Right atrium auricular region (tissue), 2 donors: ENCODE results near the gene JARID2. TPM values are rescaled to one million over a fixed set of nuclear protein-coding genes. Genes with fewer than 3 reads are reported as not detected.

Experiments
- DNase-seq: peaks from one replicate; pipeline ENCODE4 v3.0.0-alpha.2; 2019; ENCODE audit warnings: low spot score
- H3K27ac ChIP-seq, 2 donors: fragments of 200-600 bp; sonication (generic); 1 replicate in 1 of 2; 2 replicates in 1 of 2; pipeline ENCODE4 v1.5.1; 2016 to 2019
- H3K27me3 ChIP-seq, 2 donors: fragments of 200-600 bp; sonication (generic); one replicate each; pipeline versions ENCODE4 v1.5.1 to v1.6.0; 2017 to 2019
- H3K36me3 ChIP-seq: fragments of 200-600 bp; sonication (generic); one replicate; pipeline ENCODE4 v1.5.1; 2016
- H3K4me1 ChIP-seq, 2 donors: fragments of 200-600 bp; sonication (generic); one replicate each; pipeline versions ENCODE4 v1.5.1 to v1.6.0; 2017 to 2019
- H3K4me3 ChIP-seq, 2 donors: fragments of 200-600 bp; sonication (generic); 1 replicate in 1 of 2; 2 replicates in 1 of 2; pipeline ENCODE4 v1.5.1; 2017 to 2019; ENCODE audit warnings: mild to moderate bottlenecking in 1 of 2, moderate library complexity in 1 of 2
- H3K9me3 ChIP-seq, 2 donors: fragments of 200-600 bp; sonication (generic); one replicate each; pipeline ENCODE4 v1.5.1; 2019
- total RNA-seq, 2 donors: library from RNA; depleted of rRNA; stranded (reverse); fragments of >200 nt; gene quantifications; one replicate each; pipeline ENCODE4 v1.1.0, GENCODE V29; 2016
- TF ChIP-seq, protein P1 (sequence below), 2 donors: fragments of 200-600 bp; sonication (generic); IDR thresholded peaks; one replicate each; pipeline ENCODE4 v1.5.1; 2019; ENCODE audit warnings: antibody characterized with exemption in 2 of 2

JARID2 gene
- total RNA-seq, 2 donors from 2014 or later: 6.5 to 6.7 TPM

DNA sequence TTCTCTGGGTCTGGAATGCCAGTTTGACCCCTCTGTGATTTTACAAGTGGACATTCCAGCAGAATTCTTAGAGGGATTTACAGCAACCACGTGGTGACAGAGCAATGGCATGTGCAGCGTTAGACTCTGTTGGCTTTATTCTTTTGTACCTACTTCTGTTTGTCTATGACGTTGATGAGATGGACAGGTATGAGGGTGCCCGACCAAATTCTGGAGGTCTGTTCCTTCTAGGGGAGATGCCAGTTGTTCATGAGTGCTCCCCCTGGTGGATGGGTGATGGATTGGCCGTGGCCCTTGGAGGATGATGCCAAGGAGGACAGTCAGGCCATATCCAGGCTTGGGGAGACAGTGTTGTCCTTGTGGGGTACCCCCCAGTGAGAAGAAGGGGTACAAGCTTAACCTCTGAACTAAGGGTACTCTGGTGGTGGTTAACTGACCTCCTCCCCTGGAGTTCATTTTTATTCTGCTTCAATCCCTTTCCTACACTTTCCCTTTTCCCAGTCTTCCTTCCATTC lies 218.4 kb downstream of the JARID2 start:
- no peaks in the 10 kb centered on the region for H3K9me3 ChIP-seq
- H3K27me3 ChIP-seq: no peaks in the 10 kb centered on the region
- TF ChIP-seq, protein P1, sequence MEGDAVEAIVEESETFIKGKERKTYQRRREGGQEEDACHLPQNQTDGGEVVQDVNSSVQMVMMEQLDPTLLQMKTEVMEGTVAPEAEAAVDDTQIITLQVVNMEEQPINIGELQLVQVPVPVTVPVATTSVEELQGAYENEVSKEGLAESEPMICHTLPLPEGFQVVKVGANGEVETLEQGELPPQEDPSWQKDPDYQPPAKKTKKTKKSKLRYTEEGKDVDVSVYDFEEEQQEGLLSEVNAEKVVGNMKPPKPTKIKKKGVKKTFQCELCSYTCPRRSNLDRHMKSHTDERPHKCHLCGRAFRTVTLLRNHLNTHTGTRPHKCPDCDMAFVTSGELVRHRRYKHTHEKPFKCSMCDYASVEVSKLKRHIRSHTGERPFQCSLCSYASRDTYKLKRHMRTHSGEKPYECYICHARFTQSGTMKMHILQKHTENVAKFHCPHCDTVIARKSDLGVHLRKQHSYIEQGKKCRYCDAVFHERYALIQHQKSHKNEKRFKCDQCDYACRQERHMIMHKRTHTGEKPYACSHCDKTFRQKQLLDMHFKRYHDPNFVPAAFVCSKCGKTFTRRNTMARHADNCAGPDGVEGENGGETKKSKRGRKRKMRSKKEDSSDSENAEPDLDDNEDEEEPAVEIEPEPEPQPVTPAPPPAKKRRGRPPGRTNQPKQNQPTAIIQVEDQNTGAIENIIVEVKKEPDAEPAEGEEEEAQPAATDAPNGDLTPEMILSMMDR (IDR thresholded peaks at IDR 0.05): peak; percentile 40 to 62
- H3K4me3 ChIP-seq: no peak overlapping the region
- H3K27ac ChIP-seq: no peak overlapping the region
- peaks cover 7% of the 10 kb centered on the region for H3K36me3 ChIP-seq
- DNase-seq: no peak
- peaks cover 0 to 30% of the 10 kb centered on the region in 2 donors for H3K4me1 ChIP-seq

DNA sequence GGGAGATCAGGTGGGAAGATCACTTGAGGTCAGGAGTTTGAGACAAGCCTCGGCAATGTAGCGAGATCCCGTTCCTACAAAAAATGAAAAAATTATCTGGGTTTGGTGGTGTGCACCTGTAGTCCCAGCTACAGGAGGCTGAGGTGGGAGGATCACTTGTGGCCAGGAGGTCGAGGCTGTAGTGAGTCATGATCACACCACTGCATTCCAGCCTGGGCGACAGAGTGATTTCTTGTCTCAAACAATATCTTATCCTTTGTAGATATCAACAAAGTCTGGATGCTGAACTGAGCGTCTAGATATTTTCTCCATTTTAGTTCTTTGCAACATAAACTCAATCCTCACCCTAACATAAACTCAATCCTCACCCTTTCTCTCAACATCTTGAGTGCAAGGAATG lies 219.3 kb downstream of the JARID2 start:
- Histone ChIP-seq H3K27me3 (no peaks in the 10 kb centered on the region), H3K9me3 (no peaks in the 10 kb centered on the region), H3K36me3 (peaks cover 10% of the 10 kb centered on the region), H3K4me3 (no peak overlapping the region), H3K4me1 (peaks cover 0 to 21% of the 10 kb centered on the region in 2 donors), H3K27ac (no peak overlapping the region)
- no peak for DNase-seq
- TF ChIP-seq, protein P1 (IDR thresholded peaks at IDR 0.05): no peak

DNA sequence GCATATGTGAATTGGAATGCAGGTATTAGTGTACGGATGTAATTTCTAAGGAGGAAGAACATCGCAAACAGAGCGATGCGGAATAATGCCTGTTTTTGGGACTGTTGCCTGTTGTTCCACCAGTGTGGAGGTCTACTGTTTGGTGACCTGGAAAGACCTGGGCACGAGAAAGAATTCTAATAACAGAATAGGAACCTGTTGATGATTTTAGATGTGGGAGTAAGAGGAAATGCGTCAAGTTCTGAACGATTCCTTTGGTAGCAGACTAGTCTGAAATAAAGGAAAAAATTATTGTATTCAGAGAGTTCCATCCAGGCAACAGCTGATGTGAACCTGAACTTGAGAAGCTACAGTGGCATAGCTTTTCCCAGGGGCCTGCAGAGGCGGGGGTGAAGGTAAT lies 224.9 kb downstream of the JARID2 start:
- DNase-seq: no peak
- H3K4me3 ChIP-seq: no peak overlapping the region
- H3K27me3 ChIP-seq: no peaks in the 10 kb centered on the region
- H3K36me3 ChIP-seq: peaks cover 13% of the 10 kb centered on the region
- H3K27ac ChIP-seq: no peak overlapping the region
- no peaks in the 10 kb centered on the region for H3K9me3 ChIP-seq
- TF ChIP-seq, protein P1 (IDR thresholded peaks at IDR 0.05): no peak
- H3K4me1 ChIP-seq: peaks cover 0 to 6% of the 10 kb centered on the region in 2 donors

DNA sequence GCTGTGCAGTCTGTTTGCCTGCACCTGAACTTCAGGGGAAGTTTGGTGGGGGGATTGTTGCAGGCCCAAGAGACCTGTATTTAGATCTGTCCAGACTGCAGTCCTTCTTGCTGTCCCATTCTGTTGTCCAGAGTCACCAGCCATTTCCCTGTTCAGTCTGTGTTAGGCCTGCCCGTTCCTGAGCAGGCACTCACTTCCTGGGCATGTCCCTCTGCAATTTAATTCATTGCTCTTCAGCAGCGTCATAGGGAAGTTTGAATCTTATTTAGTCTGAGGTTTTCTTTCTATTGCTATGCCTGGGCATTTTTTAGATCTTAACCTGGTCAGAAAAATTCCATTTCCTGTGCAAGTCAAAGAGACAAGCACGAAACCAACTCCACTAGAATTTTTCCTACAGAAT lies 226.8 kb downstream of the JARID2 start:
- no peak overlapping the region for H3K4me3 ChIP-seq
- no peaks in the 10 kb centered on the region for H3K27me3 ChIP-seq
- DNase-seq: no peak
- H3K36me3 ChIP-seq: peaks cover 13% of the 10 kb centered on the region
- TF ChIP-seq, protein P1 (IDR thresholded peaks at IDR 0.05): no peak
- H3K27ac ChIP-seq: no peak overlapping the region
- H3K9me3 ChIP-seq: no peaks in the 10 kb centered on the region
- peaks cover 0 to 24% of the 10 kb centered on the region in 2 donors for H3K4me1 ChIP-seq

DNA sequence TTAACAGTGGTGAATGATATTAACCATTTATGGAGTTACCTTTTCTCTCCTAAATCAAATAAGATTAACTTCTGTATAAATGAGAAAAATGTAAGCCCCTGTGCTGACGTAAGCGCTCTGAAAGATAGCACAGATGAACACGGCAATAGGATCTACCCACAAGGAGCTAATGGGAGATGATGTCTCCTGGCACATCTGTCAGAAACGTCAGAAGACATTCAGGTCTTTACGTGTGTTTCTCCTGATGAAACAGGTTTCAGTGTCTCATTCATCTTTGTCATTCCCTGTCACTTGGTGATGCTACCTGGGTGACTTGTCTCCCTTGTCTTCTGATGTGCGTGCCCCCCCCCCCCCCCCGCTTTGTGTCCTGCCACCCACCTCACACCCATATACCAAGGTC lies 227.3 kb downstream of the JARID2 start:
- no peaks in the 10 kb centered on the region for H3K27me3 ChIP-seq
- TF ChIP-seq, protein P1 (IDR thresholded peaks at IDR 0.05): no peak
- peaks cover 0 to 26% of the 10 kb centered on the region in 2 donors for H3K4me1 ChIP-seq
- H3K27ac ChIP-seq: peak overlapping the region; percentile 46 to 66
- no peak overlapping the region for H3K4me3 ChIP-seq
- H3K36me3 ChIP-seq: peaks cover 13% of the 10 kb centered on the region
- H3K9me3 ChIP-seq: no peaks in the 10 kb centered on the region
- DNase-seq: no peak

DNA sequence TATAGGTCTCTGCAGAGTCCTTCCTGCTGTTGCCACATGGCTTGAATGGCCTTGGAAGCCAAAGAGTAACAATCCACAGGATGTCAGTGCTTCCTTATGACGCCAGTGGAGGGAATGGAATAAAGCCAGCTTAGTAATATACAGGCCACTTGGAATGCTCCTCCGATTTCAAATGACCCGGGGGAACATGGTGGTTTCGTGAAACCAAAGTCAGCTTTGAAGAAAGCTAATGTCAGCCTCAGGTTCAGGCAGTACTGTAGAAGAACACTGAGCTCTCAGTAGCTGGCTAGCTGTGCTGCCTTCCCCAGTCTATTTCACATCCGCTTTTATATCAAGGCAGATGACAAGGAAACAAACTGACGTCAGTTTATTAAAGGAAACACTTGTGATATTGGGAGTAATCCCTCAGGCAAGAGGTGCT lies 227.9 kb downstream of the JARID2 start:
- H3K9me3 ChIP-seq: no peaks in the 10 kb centered on the region
- peaks cover 0 to 26% of the 10 kb centered on the region in 2 donors for H3K4me1 ChIP-seq
- no peaks in the 10 kb centered on the region for H3K27me3 ChIP-seq
- no peak overlapping the region for H3K4me3 ChIP-seq
- TF ChIP-seq, protein P1 (IDR thresholded peaks at IDR 0.05): no peak
- peak overlapping the region; percentile 46 to 66 for H3K27ac ChIP-seq
- DNase-seq: no peak
- H3K36me3 ChIP-seq: peaks cover 8% of the 10 kb centered on the region
